ENCODE results near the gene APOA4. TPM values are rescaled to one million over a fixed set of nuclear protein-coding genes. Genes with fewer than 3 reads are reported as not detected.
"Not testable (repeated sequence)": the region's sequence is repeated elsewhere in the genome, so short reads cannot be mapped to it uniquely, and the experiment has no call there.

Gene APOA4
- polyA plus RNA-seq, 1 of the 3 experiments (the other 2 are of a cell fraction) = not detected

DNA sequence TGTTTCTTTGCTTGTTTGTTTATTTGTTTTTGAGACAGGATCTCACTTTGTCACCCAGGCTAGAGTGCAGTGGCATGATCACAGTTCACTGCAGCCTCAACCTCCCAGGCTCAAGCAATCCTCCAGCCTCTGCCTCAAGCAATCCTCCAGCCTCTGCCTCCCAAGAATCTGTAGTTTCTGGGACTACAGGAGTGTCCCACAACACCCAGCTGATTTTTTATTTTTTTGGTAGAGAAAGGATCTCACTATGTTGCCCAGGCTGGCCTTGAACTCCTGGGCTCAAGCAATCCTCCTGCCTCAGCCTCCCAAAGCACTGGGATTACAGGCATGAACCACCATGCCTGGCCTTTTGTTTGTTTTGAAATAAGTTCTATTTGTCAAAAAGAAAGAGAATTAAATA is 21.4 kb downstream of the APOA4 start:
- H3K4me2 ChIP-seq; H4K20me1 ChIP-seq (ENCODE audit: insufficient read depth); H3F3A ChIP-seq (replicated peaks; ENCODE audit: insufficient read depth); H2AFZ ChIP-seq (ENCODE audit: low read depth); H3K27me3 ChIP-seq (ENCODE audit: insufficient read depth); H3K9me2 ChIP-seq; POLR2A ChIA-PET; H3K9ac ChIP-seq; H3K27ac ChIP-seq (ENCODE audit: low read depth in 2 of 2, low read length in 1 of 2); H3K9me3 ChIP-seq; H3K36me3 ChIP-seq (replicated peaks in 1 of 2; ENCODE audit: control insufficient read depth in 1 of 2, insufficient read depth in 2 of 2, low read length in 1 of 2); H3K4me3 ChIP-seq (ENCODE audit: low read depth in 2 of 2, low read length in 1 of 2); DNase-seq; H3K79me2 ChIP-seq (ENCODE audit: insufficient read depth); H3K4me1 ChIP-seq (ENCODE audit: control insufficient read depth in 1 of 2, insufficient read depth in 2 of 2, low read depth in 1 of 2, low read length in 1 of 2): not testable (repeated sequence)
- CTCF ChIA-PET = interaction anchor here (1.6 kb wide), 1 partner anchor 11 kb away, joined by 4 read pairs; the partner anchor contains the start of gene APOA5

DNA sequence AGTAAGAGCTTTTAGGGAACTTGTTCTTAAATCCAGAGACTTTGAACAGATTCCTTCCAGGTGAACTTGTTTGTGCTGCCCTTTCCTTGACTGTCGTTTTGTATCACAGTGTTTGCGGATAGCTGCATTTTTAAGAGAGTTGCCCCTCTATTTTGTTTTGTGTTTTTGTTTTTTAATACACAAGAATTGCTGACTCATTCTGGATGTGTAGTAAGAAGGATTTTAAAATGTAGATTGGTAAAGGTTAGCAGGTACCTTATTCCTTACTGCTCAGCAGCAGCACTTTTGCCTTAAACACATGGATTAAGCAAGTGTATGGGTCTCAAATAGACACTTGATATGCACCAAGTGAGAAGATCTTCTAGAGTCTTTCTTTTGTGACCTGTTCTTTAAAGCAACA is 22.5 kb downstream of the APOA4 start:
- CTCF ChIA-PET = interaction anchor here (0.7 to 1.6 kb wide), 4 partner anchors 9 to 21 kb away, joined by 3 to 6 read pairs (median 4); partner anchors contain the start of gene APOA5

More for the DNA sequence above, 22.5 kb downstream of the APOA4 start:
- 97% methylated on average over 2 of the region's 2 CpGs for WGBS (ENCODE audit: low lambda C conversion rate)
- H3K4me2 ChIP-seq = no peak overlapping the region
- no peak overlapping the region for H2AFZ ChIP-seq (ENCODE audit: low read depth)
- no peaks in the 10 kb centered on the region for H4K20me1 ChIP-seq (ENCODE audit: insufficient read depth)
- H3K9me2 ChIP-seq = no peaks in the 10 kb centered on the region
- H3K9me3 ChIP-seq = no peaks in the 10 kb centered on the region
- POLR2A ChIA-PET = no interaction called here
- DNase-seq = no peak
- H3K27me3 ChIP-seq (ENCODE audit: insufficient read depth) = no peaks in the 10 kb centered on the region
- H3F3A ChIP-seq (replicated peaks; ENCODE audit: insufficient read depth) = no peaks in the 10 kb centered on the region
- TF ChIP-seq JUND (IDR thresholded peaks at IDR 0.05) = no peak
- TF ChIP-seq, protein P1, sequence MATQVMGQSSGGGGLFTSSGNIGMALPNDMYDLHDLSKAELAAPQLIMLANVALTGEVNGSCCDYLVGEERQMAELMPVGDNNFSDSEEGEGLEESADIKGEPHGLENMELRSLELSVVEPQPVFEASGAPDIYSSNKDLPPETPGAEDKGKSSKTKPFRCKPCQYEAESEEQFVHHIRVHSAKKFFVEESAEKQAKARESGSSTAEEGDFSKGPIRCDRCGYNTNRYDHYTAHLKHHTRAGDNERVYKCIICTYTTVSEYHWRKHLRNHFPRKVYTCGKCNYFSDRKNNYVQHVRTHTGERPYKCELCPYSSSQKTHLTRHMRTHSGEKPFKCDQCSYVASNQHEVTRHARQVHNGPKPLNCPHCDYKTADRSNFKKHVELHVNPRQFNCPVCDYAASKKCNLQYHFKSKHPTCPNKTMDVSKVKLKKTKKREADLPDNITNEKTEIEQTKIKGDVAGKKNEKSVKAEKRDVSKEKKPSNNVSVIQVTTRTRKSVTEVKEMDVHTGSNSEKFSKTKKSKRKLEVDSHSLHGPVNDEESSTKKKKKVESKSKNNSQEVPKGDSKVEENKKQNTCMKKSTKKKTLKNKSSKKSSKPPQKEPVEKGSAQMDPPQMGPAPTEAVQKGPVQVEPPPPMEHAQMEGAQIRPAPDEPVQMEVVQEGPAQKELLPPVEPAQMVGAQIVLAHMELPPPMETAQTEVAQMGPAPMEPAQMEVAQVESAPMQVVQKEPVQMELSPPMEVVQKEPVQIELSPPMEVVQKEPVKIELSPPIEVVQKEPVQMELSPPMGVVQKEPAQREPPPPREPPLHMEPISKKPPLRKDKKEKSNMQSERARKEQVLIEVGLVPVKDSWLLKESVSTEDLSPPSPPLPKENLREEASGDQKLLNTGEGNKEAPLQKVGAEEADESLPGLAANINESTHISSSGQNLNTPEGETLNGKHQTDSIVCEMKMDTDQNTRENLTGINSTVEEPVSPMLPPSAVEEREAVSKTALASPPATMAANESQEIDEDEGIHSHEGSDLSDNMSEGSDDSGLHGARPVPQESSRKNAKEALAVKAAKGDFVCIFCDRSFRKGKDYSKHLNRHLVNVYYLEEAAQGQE (IDR thresholded peaks at IDR 0.05; ENCODE audit: low read depth, low read length) = no peak
- no peak for TF ChIP-seq POLR2AphosphoS5 (IDR thresholded peaks at IDR 0.05; ENCODE audit: low read depth, low read length)
- TF ChIP-seq, protein P2, sequence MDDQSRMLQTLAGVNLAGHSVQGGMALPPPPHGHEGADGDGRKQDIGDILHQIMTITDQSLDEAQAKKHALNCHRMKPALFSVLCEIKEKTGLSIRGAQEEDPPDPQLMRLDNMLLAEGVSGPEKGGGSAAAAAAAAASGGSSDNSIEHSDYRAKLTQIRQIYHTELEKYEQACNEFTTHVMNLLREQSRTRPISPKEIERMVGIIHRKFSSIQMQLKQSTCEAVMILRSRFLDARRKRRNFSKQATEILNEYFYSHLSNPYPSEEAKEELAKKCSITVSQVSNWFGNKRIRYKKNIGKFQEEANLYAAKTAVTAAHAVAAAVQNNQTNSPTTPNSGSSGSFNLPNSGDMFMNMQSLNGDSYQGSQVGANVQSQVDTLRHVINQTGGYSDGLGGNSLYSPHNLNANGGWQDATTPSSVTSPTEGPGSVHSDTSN (IDR thresholded peaks at IDR 0.05) = no peak
- TF ChIP-seq, protein P3, sequence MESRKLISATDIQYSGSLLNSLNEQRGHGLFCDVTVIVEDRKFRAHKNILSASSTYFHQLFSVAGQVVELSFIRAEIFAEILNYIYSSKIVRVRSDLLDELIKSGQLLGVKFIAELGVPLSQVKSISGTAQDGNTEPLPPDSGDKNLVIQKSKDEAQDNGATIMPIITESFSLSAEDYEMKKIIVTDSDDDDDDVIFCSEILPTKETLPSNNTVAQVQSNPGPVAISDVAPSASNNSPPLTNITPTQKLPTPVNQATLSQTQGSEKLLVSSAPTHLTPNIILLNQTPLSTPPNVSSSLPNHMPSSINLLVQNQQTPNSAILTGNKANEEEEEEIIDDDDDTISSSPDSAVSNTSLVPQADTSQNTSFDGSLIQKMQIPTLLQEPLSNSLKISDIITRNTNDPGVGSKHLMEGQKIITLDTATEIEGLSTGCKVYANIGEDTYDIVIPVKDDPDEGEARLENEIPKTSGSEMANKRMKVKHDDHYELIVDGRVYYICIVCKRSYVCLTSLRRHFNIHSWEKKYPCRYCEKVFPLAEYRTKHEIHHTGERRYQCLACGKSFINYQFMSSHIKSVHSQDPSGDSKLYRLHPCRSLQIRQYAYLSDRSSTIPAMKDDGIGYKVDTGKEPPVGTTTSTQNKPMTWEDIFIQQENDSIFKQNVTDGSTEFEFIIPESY (IDR thresholded peaks at IDR 0.05; ENCODE audit: borderline replicate concordance, low read depth) = no peak
- TF ChIP-seq, protein P4, sequence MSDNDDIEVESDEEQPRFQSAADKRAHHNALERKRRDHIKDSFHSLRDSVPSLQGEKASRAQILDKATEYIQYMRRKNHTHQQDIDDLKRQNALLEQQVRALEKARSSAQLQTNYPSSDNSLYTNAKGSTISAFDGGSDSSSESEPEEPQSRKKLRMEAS (IDR thresholded peaks at IDR 0.05; ENCODE audit: low read depth) = no peak
- no peak for TF ChIP-seq TEAD4 (IDR thresholded peaks at IDR 0.05; ENCODE audit: borderline replicate concordance, insufficient read depth)
- no peak for TF ChIP-seq NRF1 (IDR thresholded peaks at IDR 0.05; ENCODE audit: low read depth, low read length)
- TF ChIP-seq SMC3 (IDR thresholded peaks at IDR 0.05; ENCODE audit: low read depth, low read length) = no peak
- H3K79me2 ChIP-seq (ENCODE audit: insufficient read depth) = no peaks in the 10 kb centered on the region
- no peak overlapping the region for H3K4me3 ChIP-seq (ENCODE audit: low read depth in 2 of 2, low read length in 1 of 2)
- no peak overlapping the region for H3K27ac ChIP-seq (ENCODE audit: low read depth in 2 of 2, low read length in 1 of 2)
- H3K36me3 ChIP-seq (replicated peaks in 1 of 2; ENCODE audit: control insufficient read depth in 1 of 2, insufficient read depth in 2 of 2, low read length in 1 of 2) = no peaks in the 10 kb centered on the region
- H3K9ac ChIP-seq = no peak overlapping the region
- no peaks in the 10 kb centered on the region for H3K4me1 ChIP-seq (ENCODE audit: control insufficient read depth in 1 of 2, insufficient read depth in 2 of 2, low read depth in 1 of 2, low read length in 1 of 2)

Measured in SK-N-SH (cell line).